Lower leg skin (tissue), 4 donors: ENCODE measurements around the gene D2HGDH. TPM values are rescaled to one million over a fixed set of nuclear protein-coding genes. Genes with fewer than 3 reads are reported as not detected.
A peak's percentile ranks its signal among the peaks of the same experiment; 100 is the strongest.

Experiments used
- DNase-seq, 2 donors: peaks; one replicate each; pipeline ENCODE4 v3.0.0-alpha.2; 2019; ENCODE audit warnings: low spot score in 2 of 2
- H3K4me3 ChIP-seq: fragments of 200-600 bp; sonication (generic); 2 replicates; pipeline ENCODE4 v1.5.1; 2017; ENCODE audit warnings: mild to moderate bottlenecking, low read depth; ENCODE audit not compliant: poor library complexity, severe bottlenecking
- POLR2A ChIP-seq, 2 donors: fragments of 450-650 bp; IDR thresholded peaks; one replicate each; pipeline ENCODE4 v1.6.1; 2016 to 2017; ENCODE audit warnings: antibody characterized with exemption in 2 of 2, mild to moderate bottlenecking in 1 of 2, moderate library complexity in 1 of 2
- WGBS, 2 donors: methylation state at CpG; one replicate each; pipeline ENCODE4 v1.1.5; 2018; 5-methylcytosine and 5-hydroxymethylcytosine counted together
- intact Hi-C: fragments of 100-400 bp; cut with DNase I; formaldehyde crosslinking; loops from one replicate; pipeline ENCODE4 v1.15.0; 2023; ENCODE audit warnings: low total_unique reads
- total RNA-seq, 4 donors: library from RNA; depleted of rRNA; stranded (reverse); fragments of >200 nt; gene quantifications; one replicate each; pipeline ENCODE4 v1.1.0, GENCODE V29; 2016
- TF ChIP-seq, protein P1 (sequence below), 3 donors: fragments of 450-650 bp; IDR thresholded peaks; one replicate each; pipeline ENCODE4 v1.5.1; 2016; ENCODE audit warnings: antibody characterized with exemption in 3 of 3, mild to moderate bottlenecking in 3 of 3, moderate library complexity in 2 of 3

The D2HGDH gene
- total RNA-seq, 4 donors from 2014 or later: 34.8 to 65.1 (median 48.2) TPM

DNA sequence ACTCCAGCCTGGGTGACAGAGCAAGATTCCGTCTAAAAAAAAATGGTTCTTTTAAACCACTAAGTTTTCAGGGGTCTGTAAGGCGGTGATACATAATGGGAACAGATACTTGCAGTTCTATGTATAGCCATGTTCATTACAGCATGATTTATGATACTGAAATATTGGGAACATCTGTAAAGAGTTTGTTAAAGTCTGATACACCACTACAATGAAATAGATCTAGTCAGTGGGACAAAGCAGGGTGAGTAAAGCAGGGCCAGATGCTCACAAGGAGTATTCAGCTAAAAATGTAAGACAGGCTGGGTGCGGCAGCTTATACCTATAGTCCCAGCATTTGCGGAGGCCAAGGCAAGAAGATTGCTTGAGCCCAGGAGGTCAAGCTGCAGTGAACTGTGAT, 38.8 kb upstream of the D2HGDH start:
- intact Hi-C loops: no loop called here
- WGBS, 2 donors: 86 to 97% methylated on average over 4 of the region's 4 CpGs

DNA sequence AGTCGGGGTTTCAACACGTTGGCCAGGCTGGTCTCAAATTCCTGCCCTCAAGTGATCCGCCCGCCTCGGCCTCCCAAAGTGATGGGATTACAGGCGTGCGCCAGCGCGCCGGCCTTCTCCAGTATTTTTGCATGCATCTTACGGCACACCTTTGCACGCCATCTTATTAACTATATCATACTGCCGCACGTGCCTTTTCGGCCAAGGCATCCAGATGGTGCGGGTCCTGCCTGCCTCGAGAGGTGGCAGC, 33.4 kb upstream of the D2HGDH start:
- intact Hi-C loops: no loop called here
- TF ChIP-seq POLR2A (IDR thresholded peaks at IDR 0.05): no peak
- TF ChIP-seq, protein P1, sequence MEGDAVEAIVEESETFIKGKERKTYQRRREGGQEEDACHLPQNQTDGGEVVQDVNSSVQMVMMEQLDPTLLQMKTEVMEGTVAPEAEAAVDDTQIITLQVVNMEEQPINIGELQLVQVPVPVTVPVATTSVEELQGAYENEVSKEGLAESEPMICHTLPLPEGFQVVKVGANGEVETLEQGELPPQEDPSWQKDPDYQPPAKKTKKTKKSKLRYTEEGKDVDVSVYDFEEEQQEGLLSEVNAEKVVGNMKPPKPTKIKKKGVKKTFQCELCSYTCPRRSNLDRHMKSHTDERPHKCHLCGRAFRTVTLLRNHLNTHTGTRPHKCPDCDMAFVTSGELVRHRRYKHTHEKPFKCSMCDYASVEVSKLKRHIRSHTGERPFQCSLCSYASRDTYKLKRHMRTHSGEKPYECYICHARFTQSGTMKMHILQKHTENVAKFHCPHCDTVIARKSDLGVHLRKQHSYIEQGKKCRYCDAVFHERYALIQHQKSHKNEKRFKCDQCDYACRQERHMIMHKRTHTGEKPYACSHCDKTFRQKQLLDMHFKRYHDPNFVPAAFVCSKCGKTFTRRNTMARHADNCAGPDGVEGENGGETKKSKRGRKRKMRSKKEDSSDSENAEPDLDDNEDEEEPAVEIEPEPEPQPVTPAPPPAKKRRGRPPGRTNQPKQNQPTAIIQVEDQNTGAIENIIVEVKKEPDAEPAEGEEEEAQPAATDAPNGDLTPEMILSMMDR (IDR thresholded peaks at IDR 0.05): no peak
- WGBS, 2 donors: 2 to 3% methylated on average over 17 of the region's 17 CpGs
- peak overlapping the region; percentile 67 for H3K4me3 ChIP-seq
- DNase-seq: peak in 1 of 2 donors; percentile 72

More for the DNA sequence above, 38.8 kb upstream of the D2HGDH start:
- TF ChIP-seq, protein P1 (IDR thresholded peaks at IDR 0.05): no peak
- no peak for TF ChIP-seq POLR2A (IDR thresholded peaks at IDR 0.05)
- H3K4me3 ChIP-seq: no peak overlapping the region
- DNase-seq: no peak

DNA sequence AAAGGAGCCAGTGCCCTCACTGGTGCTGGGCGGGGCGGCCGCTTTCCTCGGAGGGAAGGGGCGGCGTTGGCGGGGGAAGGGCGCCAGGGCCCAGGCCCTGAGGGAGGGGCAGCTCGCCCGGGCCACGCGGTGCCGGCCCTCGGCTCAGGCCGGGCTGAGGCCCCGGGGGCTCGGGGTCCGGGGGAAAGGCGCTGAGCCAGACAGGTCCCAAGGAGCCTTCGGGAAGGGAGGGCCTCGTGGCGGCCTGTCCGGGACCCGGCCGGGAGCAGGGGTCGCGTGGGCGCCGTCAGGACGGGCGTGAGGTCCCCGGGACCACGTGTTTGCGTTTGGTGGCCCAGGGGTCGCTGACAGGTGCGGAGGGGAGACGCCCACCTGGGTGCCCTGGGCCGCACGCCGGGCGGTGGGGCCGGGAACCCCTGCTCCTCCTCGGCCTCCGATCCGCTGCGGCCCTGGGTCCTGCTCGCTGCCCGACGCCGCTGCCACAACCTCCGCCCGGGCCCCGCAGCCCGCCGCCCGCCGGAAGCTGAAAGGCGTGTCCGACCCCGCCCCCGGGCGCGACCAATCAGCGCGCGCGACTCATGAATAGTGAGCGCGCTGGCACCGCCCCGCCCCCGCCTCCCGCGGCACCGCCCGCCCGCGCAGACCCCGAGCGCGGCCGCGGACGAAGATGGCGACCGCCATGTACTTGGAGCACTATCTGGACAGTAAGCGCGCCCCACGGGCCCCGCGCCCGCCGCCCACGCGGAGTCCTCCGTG, 32.9 kb upstream of the D2HGDH start, which contains the start of gene ING5:
Gene ING5, plus strand, starts transcription at position 641 of the 756 bp plus-strand sequence. Its CDS starts 27 bp downstream, at position 668.
- H3K4me3 ChIP-seq: peak within 1 kb of the TSS; percentile 76
- peak; percentile 94 to 99 for DNase-seq
- TF ChIP-seq, protein P1 (IDR thresholded peaks at IDR 0.05): no peak
- TF ChIP-seq POLR2A (IDR thresholded peaks at IDR 0.05): no peak
- WGBS, 2 donors: 1% methylated on average over 31 to 51 of the region's 96 CpGs
- intact Hi-C loops: no loop called here

DNA sequence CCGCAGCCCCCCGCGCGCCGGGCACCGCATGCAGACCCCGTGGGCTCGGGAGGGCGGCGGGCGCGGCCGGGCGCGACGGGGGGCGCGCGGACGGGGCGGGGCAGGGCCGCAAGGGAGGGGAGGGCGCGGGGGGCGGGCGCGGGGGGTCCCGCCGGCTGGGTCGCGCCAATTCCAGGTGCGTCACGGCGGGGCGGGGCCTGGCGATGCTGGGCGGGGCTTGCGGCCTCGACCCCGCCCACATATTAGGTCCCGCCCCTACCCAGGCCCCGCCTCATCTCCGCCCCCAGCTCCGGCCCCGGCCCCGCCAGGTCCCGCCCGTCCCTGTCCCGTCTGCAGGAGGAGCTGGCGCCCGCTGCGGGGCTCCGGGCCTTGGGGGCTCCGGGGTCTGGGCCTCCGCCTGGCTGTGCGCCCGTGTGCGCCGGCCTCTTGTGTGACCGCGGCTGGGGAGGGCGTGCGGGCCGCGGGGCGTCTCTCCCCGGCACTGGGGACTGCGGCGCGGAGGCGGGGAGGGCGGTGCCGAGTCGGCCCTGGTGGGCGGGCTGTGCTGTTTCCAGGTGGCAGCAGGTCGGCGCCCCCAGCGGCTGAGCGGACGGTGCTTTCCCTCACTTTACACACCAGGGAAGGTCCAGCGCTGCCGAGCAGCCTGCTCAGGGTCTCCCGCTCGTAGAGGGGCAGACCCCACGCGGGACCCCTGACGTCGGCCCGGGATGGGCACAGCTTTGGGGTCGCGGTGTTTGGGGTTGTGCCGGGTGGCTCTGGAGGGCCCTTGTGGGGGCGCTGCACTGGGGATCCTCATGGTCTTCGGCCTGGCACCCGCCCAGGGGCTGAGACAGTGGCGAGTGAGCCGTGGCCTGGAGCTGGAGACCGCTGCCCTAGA, 32.0 kb upstream of the D2HGDH start:
- peak overlapping the region; percentile 76 for H3K4me3 ChIP-seq
- DNase-seq: peak; percentile 60 to 96
- intact Hi-C loops: no loop called here
- TF ChIP-seq POLR2A (IDR thresholded peaks at IDR 0.05): no peak
- TF ChIP-seq, protein P1 (IDR thresholded peaks at IDR 0.05): peak in 1 of 3 donors; percentile 12
- WGBS, 2 donors: 0 to 4% methylated on average over 8 of the region's 98 CpGs

DNA sequence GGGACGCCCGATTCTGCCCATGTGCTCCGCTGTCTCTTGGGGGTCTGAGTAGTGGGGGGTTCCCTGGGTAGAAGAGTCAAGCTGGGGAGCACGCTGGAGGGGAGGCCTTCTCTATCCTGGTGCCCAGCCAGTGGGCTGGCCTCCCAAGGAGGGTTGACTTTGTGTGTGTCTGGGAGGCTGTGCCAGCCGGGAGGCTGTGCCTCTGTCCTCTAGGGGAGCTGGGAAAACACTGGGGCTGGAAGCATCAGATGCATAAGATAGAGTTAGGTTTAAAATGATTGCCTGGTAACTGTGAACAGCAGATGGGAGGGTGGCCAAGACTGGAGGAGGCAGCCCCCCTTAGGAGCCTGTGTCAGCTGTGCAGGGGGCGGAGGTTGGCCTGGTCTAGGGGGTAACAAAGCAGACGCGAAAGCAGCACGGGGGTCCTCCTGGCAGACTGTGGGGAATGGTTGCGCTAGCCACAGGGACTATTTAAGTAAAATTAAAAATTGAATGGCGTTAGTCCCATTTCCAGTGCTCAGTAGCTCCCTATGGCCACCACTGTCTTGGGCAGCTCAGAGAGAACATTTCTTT, 31.3 kb upstream of the D2HGDH start:
- intact Hi-C loops: no loop called here
- 36 to 51% methylated on average over 9 to 11 of the region's 11 CpGs for WGBS, 2 donors

More for the DNA sequence above, 31.3 kb upstream of the D2HGDH start:
- no peak for TF ChIP-seq POLR2A (IDR thresholded peaks at IDR 0.05)
- TF ChIP-seq, protein P1 (IDR thresholded peaks at IDR 0.05): no peak
- peak overlapping the region; percentile 76 for H3K4me3 ChIP-seq
- no peak for DNase-seq
